ENCODE data around the gene ATXN7L1. TPM values are rescaled to one million over a fixed set of nuclear protein-coding genes. Genes with fewer than 3 reads are reported as not detected.

ATXN7L1 gene
- total and polyA plus RNA-seq, 2 of the 8 experiments (the other 6 are each of a cell fraction or from before 2014, with no cell fraction given), result 14.3 to 34.0 TPM

GRCh38 chr7:105916603-105917002 is 40.2 kb upstream of the ATXN7L1 start (continued):
- TF ChIP-seq CHD7 (IDR thresholded peaks at IDR 0.05; ENCODE audit: insufficient replicate concordance, low read length) (no peak), HDAC6 (IDR thresholded peaks at IDR 0.05; ENCODE audit: low read depth, low read length) (no peak), CBX8 (IDR thresholded peaks at IDR 0.05; ENCODE audit: borderline replicate concordance, low read depth, low read length) (no peak), ATF2 (IDR thresholded peaks at IDR 0.05; ENCODE audit: low read length) (no peak)

Data from H1 (cell line).